ENCODE results near the gene MGAT4A. TPM values are rescaled to one million over a fixed set of nuclear protein-coding genes. Genes with fewer than 3 reads are reported as not detected.

The MGAT4A gene
- total RNA-seq, 2 experiments from 2014 or later: 93.9 to 109 TPM

- POLR2A ChIA-PET: no interaction called here
- Mint-ChIP-seq H3K36me3 (ENCODE audit: low read depth) (peaks cover 58% of the 10 kb centered on the region), H3K27me3 (no peaks in the 10 kb centered on the region), H3K27ac (no peak overlapping the region), H3K9me3 (no peaks in the 10 kb centered on the region), H3K4me3 (no peak overlapping the region), H3K4me1 (peaks cover 3% of the 10 kb centered on the region)
- CTCF ChIA-PET: interaction anchor here (0.8 kb wide), 1 partner anchor 7 kb away, joined by 3 read pairs; no protein-coding TSS in a partner anchor
- no peak for DNase-seq
Measured at GRCh38 chr2:98583276-98583675, 147.7 kb downstream of the MGAT4A start.

- ChIA-PET POLR2A (no interaction called here), CTCF (no interaction called here)
- no peak for DNase-seq
- peaks cover 1% of the 10 kb centered on the region for H3K4me1 Mint-ChIP-seq
- no peaks in the 10 kb centered on the region for H3K9me3 Mint-ChIP-seq
- H3K36me3 Mint-ChIP-seq (ENCODE audit: low read depth): peaks cover 59% of the 10 kb centered on the region
- H3K4me3 Mint-ChIP-seq: no peak overlapping the region
- H3K27me3 Mint-ChIP-seq: no peaks in the 10 kb centered on the region
- no peak overlapping the region for H3K27ac Mint-ChIP-seq
Measured at GRCh38 chr2:98582523-98582922, 148.4 kb downstream of the MGAT4A start.

GRCh38 chr2:98580656-98581284 lies 150.2 kb downstream of the MGAT4A start:
- H3K9me3 Mint-ChIP-seq: no peaks in the 10 kb centered on the region
- DNase-seq: no peak
- POLR2A ChIA-PET: no interaction called here
- CTCF ChIA-PET: interaction anchor here (1.3 to 1.5 kb wide), 2 partner anchors 12 to 22 kb away, joined by 4 to 5 read pairs; no protein-coding TSS in a partner anchor
- peaks cover 58% of the 10 kb centered on the region for H3K36me3 Mint-ChIP-seq (ENCODE audit: low read depth)
- H3K4me3 Mint-ChIP-seq: no peak overlapping the region
- H3K27me3 Mint-ChIP-seq: no peaks in the 10 kb centered on the region
- no peak overlapping the region for H3K27ac Mint-ChIP-seq
- no peaks in the 10 kb centered on the region for H3K4me1 Mint-ChIP-seq

GRCh38 chr2:98579926-98580325 lies 151.0 kb downstream of the MGAT4A start:
- H3K27me3 Mint-ChIP-seq: no peaks in the 10 kb centered on the region
- no peaks in the 10 kb centered on the region for H3K4me1 Mint-ChIP-seq
- H3K27ac Mint-ChIP-seq: no peak overlapping the region
- ChIA-PET CTCF (interaction anchor here (0.6 to 1.5 kb wide), 4 partner anchors 11 to 657 kb away, joined by 3 to 5 read pairs (median 4); no protein-coding TSS in a partner anchor), POLR2A (no interaction called here)
- H3K9me3 Mint-ChIP-seq: no peaks in the 10 kb centered on the region
- H3K4me3 Mint-ChIP-seq: no peak overlapping the region
- no peak for DNase-seq
- peaks cover 61% of the 10 kb centered on the region for H3K36me3 Mint-ChIP-seq (ENCODE audit: low read depth)

- H3K4me1 Mint-ChIP-seq: no peaks in the 10 kb centered on the region
- no peaks in the 10 kb centered on the region for H3K9me3 Mint-ChIP-seq
- POLR2A ChIA-PET: no interaction called here
- no peak overlapping the region for H3K4me3 Mint-ChIP-seq
- H3K36me3 Mint-ChIP-seq (ENCODE audit: low read depth): peaks cover 60% of the 10 kb centered on the region
- no peaks in the 10 kb centered on the region for H3K27me3 Mint-ChIP-seq
- DNase-seq: no peak
- no peak overlapping the region for H3K27ac Mint-ChIP-seq
- CTCF ChIA-PET: interaction anchor here (0.9 kb wide), 1 partner anchor 11 kb away, joined by 3 read pairs; no protein-coding TSS in a partner anchor
Measured at GRCh38 chr2:98578231-98578630, 152.7 kb downstream of the MGAT4A start.

GRCh38 chr2:98577313-98577712 lies 153.6 kb downstream of the MGAT4A start:
- DNase-seq: no peak
- Mint-ChIP-seq H3K4me3 (no peak overlapping the region), H3K27me3 (no peaks in the 10 kb centered on the region), H3K27ac (no peak overlapping the region), H3K4me1 (no peaks in the 10 kb centered on the region), H3K36me3 (ENCODE audit: low read depth) (peaks cover 63% of the 10 kb centered on the region), H3K9me3 (no peaks in the 10 kb centered on the region)
- ChIA-PET CTCF (interaction anchor here (0.9 to 1.6 kb wide), 2 partner anchors 9 to 10 kb away, joined by 3 to 5 read pairs; no protein-coding TSS in a partner anchor), POLR2A (no interaction called here)

- POLR2A ChIA-PET: no interaction called here
- CTCF ChIA-PET: interaction anchor here (1.6 kb wide), 1 partner anchor 10 kb away, joined by 5 read pairs; no protein-coding TSS in a partner anchor
- H3K36me3 Mint-ChIP-seq (ENCODE audit: low read depth): peaks cover 61% of the 10 kb centered on the region
Measured at GRCh38 chr2:98576666-98577312, 154.1 kb downstream of the MGAT4A start.

GRCh38 chr2:98573426-98573825 lies 157.5 kb downstream of the MGAT4A start:
- no peak overlapping the region for H3K27ac Mint-ChIP-seq
- ChIA-PET POLR2A (no interaction called here), CTCF (interaction anchor here (0.8 to 1.4 kb wide), 5 partner anchors 12 to 474 kb away, joined by 3 read pairs; no protein-coding TSS in a partner anchor)
- H3K9me3 Mint-ChIP-seq: no peaks in the 10 kb centered on the region
- peaks cover 68% of the 10 kb centered on the region for H3K36me3 Mint-ChIP-seq (ENCODE audit: low read depth)
- no peaks in the 10 kb centered on the region for H3K27me3 Mint-ChIP-seq
- DNase-seq: no peak
- H3K4me3 Mint-ChIP-seq: no peak overlapping the region
- no peaks in the 10 kb centered on the region for H3K4me1 Mint-ChIP-seq

More at GRCh38 chr2:98576666-98577312, 154.1 kb downstream of the MGAT4A start:
- H3K27me3 Mint-ChIP-seq: no peaks in the 10 kb centered on the region
- no peaks in the 10 kb centered on the region for H3K4me1 Mint-ChIP-seq
- H3K9me3 Mint-ChIP-seq: no peaks in the 10 kb centered on the region
- no peak overlapping the region for H3K4me3 Mint-ChIP-seq
- no peak for DNase-seq
- no peak overlapping the region for H3K27ac Mint-ChIP-seq

GRCh38 chr2:98572676-98573075 lies 158.3 kb downstream of the MGAT4A start:
- CTCF ChIA-PET: interaction anchor here (0.8 to 1.4 kb wide), 3 partner anchors 11 to 125 kb away, joined by 3 read pairs; no protein-coding TSS in a partner anchor
- Mint-ChIP-seq H3K4me3 (no peak overlapping the region), H3K36me3 (ENCODE audit: low read depth) (peaks cover 61% of the 10 kb centered on the region), H3K27me3 (no peaks in the 10 kb centered on the region), H3K4me1 (no peaks in the 10 kb centered on the region), H3K27ac (no peak overlapping the region), H3K9me3 (no peaks in the 10 kb centered on the region)
- no peak for DNase-seq
- POLR2A ChIA-PET: no interaction called here

GRCh38 chr2:98572211-98572610 lies 158.7 kb downstream of the MGAT4A start:
- Mint-ChIP-seq H3K4me1 (no peaks in the 10 kb centered on the region), H3K36me3 (ENCODE audit: low read depth) (peaks cover 61% of the 10 kb centered on the region), H3K4me3 (no peak overlapping the region), H3K27ac (no peak overlapping the region), H3K27me3 (no peaks in the 10 kb centered on the region), H3K9me3 (no peaks in the 10 kb centered on the region)
- no peak for DNase-seq
- CTCF ChIA-PET: no interaction called here
- POLR2A ChIA-PET: no interaction called here

- POLR2A ChIA-PET: no interaction called here
- Mint-ChIP-seq H3K27ac (no peak overlapping the region), H3K27me3 (no peaks in the 10 kb centered on the region), H3K9me3 (no peaks in the 10 kb centered on the region), H3K36me3 (ENCODE audit: low read depth) (peaks cover 63% of the 10 kb centered on the region), H3K4me3 (no peak overlapping the region), H3K4me1 (no peaks in the 10 kb centered on the region)
- CTCF ChIA-PET: interaction anchor here (0.7 to 1.1 kb wide), 2 partner anchors 9 to 871 kb away, joined by 3 read pairs; no protein-coding TSS in a partner anchor
- DNase-seq: no peak
Measured at GRCh38 chr2:98571796-98572195, 159.1 kb downstream of the MGAT4A start.

- ChIA-PET CTCF (interaction anchor here (0.7 to 1.1 kb wide), 2 partner anchors 8 to 871 kb away, joined by 3 read pairs; no protein-coding TSS in a partner anchor), POLR2A (no interaction called here)
- Mint-ChIP-seq H3K27me3 (no peaks in the 10 kb centered on the region), H3K4me1 (no peaks in the 10 kb centered on the region), H3K9me3 (no peaks in the 10 kb centered on the region), H3K36me3 (ENCODE audit: low read depth) (peaks cover 67% of the 10 kb centered on the region), H3K4me3 (no peak overlapping the region), H3K27ac (no peak overlapping the region)
- DNase-seq: no peak
Measured at GRCh38 chr2:98571121-98571701, 159.7 kb downstream of the MGAT4A start.

- Mint-ChIP-seq H3K36me3 (ENCODE audit: low read depth) (peaks cover 67% of the 10 kb centered on the region), H3K9me3 (no peaks in the 10 kb centered on the region), H3K27me3 (no peaks in the 10 kb centered on the region), H3K4me1 (peaks cover 2% of the 10 kb centered on the region), H3K4me3 (no peak overlapping the region), H3K27ac (no peak overlapping the region)
- ChIA-PET POLR2A (no interaction called here), CTCF (interaction anchor here (0.6 to 1.6 kb wide), 2 partner anchors 10 to 146 kb away, joined by 3 to 4 read pairs; no protein-coding TSS in a partner anchor)
- no peak for DNase-seq
Measured at GRCh38 chr2:98570356-98570755, 160.6 kb downstream of the MGAT4A start.

Measured in activated CD4-positive, alpha-beta T cell treated with anti-CD3 and anti-CD28 coated beads, Interleukin-2, amount 10 ng/mL, durations not matched to agents 7 days and 5 days (primary cell).